ENCODE results near the gene COL23A1.

DNA sequence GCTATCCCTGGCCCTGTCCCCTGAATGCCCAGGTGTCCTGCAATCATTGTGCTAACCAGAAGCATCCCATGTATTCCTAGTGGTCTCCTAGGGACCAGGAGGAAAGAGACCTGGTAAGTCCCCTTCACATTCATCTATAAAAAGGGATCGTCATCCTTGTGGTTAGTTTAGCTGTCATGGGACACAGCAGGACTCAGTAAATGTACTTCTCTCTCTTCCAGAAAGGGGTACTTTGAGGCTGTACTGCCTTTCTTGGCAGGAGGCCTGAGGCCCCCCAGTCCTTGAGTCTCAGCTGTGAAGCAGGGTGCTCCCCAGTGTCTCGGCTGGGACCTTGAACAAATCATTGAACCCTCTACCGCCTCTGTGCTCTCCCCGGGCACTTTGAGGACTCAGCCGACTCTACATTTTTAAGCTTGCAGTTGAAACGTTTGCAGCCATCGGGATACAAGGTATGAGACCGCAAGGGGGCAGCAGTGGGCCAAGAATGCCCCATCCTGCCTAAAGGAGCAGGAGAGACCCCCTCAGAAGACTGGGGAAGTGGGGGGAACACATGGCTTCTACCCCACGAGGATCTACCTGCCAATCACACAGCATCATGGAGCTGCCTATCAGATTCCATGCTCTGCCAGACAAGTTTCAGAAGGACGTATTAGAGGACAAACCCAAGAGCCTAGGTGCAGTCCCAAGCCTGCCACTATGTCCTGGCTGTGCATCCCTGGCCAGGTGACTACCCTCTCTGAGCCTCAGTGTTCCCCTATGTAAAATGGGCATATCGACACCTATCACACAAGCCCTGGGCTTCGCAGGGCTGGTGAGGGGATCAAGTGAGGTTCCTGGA lies 355.2 kb downstream of the COL23A1 start:
- TF ChIP-seq CTCF (IDR thresholded peaks at IDR 0.05; ENCODE audit: poor library complexity) (peak; percentile 76), EZH2phosphoT487 (IDR thresholded peaks at IDR 0.05; ENCODE audit: low read depth, severe bottlenecking, unreplicated experiment) (no peak), EZH2 (IDR thresholded peaks at IDR 0.05; ENCODE audit: borderline replicate concordance) (no peak)

Data from hepatocyte (in vitro differentiated cells).